Dedifferentiated amniotic fluid mesenchymal stem cell (primary cell): Measurements from ENCODE around the gene RNF13.
"Not testable (repeated sequence)": the region's sequence is repeated elsewhere in the genome, so short reads cannot be mapped to it uniquely, and the experiment has no call there.

ENCODE experiments used
- DNase-seq: peaks from one replicate; pipeline ENCODE4 v3.0.0-alpha.2; 2016; ENCODE audit errors: extremely low spot score

RNF13 gene

DNA sequence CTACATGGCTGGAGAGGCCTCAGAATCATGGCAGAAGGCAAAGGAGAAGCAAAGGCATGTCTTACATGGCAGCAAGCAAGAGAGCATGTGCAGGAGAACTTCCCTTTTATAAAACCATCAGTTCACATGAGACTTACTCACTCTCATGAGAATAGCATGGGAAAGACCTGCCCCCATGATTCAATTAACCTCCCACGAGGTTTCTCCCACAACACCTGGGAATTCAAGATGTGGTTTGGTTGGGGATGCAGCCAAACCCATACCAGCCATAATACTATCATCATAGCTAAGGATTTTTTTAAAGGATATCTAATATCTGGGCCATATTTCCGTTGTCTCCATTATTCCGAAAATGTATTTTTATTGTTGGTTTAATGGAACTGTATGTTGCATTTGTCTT is 26.5 kb downstream of the RNF13 start:
- DNase-seq = not testable (repeated sequence)

GRCh38 chr3:149839896-149840295 is 26.9 kb downstream of the RNF13 start:
- DNase-seq = no peak

DNA sequence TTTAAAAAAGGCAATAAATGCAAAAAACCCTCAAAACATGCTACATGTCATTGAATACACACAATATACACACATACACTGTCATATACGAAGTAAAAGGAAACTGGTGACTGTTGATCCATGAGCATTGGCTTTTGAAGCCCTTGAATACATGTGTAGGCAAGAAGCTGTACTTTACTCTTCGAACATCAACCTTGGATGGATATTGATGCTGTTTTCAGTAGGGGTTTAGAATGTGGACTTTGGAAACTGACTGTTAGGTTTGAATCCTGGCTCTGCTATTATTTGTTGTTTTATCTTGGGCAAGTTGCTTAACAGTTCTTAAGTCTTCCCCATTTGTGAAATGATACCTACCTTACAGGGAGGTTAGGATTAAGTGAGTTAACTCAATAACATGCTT is 30.5 kb downstream of the RNF13 start:
- no peak for DNase-seq

DNA sequence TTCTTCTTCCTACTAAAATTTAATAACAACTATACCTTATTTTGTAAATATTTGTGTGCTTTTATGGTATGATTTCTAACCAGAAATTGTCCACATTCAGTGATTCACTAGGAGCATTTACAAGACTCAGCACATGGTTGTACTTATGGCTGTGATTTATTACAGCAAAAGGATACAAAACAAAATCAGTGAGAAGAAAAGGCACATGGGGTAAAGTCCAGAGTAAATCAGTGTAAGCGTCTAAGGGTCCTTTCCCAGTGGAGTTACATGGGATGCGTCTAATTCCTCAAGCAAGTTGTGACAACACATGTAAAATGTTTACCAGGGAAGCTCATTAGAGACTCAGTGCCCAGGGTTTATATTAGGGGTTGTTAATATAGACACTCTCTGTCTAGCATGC is 31.1 kb downstream of the RNF13 start:
- DNase-seq = no peak

GRCh38 chr3:149845570-149846244 is 32.7 kb downstream of the RNF13 start:
- no peak for DNase-seq

DNA sequence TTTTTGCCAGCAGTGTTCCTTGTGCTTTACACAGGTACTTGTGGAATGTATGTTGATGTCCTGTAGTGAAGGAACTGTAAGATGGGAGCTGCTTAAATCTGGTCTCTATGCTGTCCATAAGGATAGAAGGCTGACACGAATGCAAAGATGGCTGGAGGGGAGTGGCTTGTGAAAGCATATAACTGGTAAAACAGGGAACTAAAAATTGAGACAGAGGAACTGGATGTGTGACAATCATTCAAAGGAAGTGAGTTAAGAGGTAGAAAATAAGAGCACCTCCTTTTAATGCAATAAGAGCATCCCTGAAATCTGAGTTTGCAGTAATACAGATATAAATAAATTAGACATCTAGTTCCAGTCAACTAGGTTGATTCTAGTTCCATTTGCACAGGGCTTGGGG is 35.2 kb downstream of the RNF13 start:
- no peak for DNase-seq

- no peak for DNase-seq
These were observed 35.7 kb downstream of the RNF13 start for GRCh38 chr3:149848688-149849087.

- no peak for DNase-seq
These were observed 38.0 kb downstream of the RNF13 start for GRCh38 chr3:149850787-149851584.

- no peak for DNase-seq
These were observed 45.9 kb downstream of the RNF13 start for GRCh38 chr3:149858911-149859310.

- DNase-seq = no peak
These were observed 47.9 kb downstream of the RNF13 start for GRCh38 chr3:149860881-149861280.

DNA sequence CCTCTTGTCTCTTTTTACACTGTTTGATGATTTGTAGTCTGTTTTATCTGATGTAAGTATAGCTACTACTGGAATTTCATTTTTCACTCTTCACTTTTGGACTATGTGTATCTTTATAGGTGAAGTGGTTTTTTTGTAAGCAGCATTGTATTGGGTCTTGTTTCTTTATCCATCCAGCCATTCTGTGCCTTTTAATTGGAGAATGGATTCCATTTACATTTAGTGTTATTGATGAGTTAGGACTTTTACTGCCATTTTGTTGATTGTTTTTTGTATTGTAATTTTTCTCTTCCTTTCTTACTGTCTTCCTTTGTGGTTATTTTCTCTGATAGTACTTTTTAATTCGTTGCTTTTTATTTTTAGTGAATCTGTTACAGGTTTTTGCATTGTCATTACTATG is 54.5 kb downstream of the RNF13 start:
- DNase-seq = no peak

GRCh38 chr3:149871855-149872254 is 58.8 kb downstream of the RNF13 start:
- DNase-seq = no peak

DNA sequence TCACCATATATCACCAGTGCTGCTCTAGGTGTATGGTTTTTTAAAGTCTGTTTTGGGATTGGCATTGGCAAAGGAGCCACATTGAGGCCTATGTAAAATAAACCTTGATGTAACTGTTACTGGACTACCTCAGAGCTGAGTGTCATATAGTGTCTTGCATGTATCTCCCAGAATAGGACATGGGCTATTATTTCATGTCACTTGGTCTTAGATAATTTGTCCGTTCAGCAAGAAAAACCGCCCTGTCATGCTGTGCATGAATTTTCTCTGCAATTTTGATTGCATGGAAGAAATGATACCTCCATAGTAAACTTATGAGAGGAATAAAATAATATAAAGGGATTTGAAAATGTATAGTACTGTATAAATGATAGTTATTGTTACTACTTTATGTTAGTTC is 59.6 kb downstream of the RNF13 start:
- DNase-seq = no peak

- no peak for DNase-seq
These were observed 64.7 kb downstream of the RNF13 start for GRCh38 chr3:149877668-149878067.

GRCh38 chr3:149879872-149880271 is 66.9 kb downstream of the RNF13 start:
- peak; percentile 64 for DNase-seq

GRCh38 chr3:149881879-149882278 is 68.9 kb downstream of the RNF13 start:
- no peak for DNase-seq

- DNase-seq = no peak
These were observed 70.1 kb downstream of the RNF13 start for GRCh38 chr3:149883134-149883533.

GRCh38 chr3:149883860-149884259 is 70.8 kb downstream of the RNF13 start:
- DNase-seq = not testable (repeated sequence)

DNA sequence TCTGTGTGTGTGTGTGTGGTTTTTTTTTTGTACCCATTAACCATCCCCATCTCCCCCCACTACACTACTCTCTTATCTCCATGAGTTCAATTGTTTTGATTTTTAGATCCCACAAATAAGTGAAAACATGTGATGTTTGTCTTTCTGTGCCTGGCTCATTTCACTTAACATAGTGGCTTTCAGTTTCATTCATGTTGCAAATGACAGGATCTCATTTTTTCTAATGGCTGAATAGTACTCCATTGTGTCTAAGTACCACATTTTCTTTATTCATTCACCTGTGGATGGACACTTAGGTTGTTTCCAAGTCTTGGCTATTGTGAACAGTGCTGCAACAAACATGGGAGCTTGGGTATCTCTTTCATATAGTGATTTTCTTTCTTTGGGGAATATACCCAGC is 71.8 kb downstream of the RNF13 start:
- not testable (repeated sequence) for DNase-seq

GRCh38 chr3:149886957-149887356 is 73.9 kb downstream of the RNF13 start:
- DNase-seq = no peak

GRCh38 chr3:149891621-149892020 is 78.6 kb downstream of the RNF13 start:
- DNase-seq = no peak

DNA sequence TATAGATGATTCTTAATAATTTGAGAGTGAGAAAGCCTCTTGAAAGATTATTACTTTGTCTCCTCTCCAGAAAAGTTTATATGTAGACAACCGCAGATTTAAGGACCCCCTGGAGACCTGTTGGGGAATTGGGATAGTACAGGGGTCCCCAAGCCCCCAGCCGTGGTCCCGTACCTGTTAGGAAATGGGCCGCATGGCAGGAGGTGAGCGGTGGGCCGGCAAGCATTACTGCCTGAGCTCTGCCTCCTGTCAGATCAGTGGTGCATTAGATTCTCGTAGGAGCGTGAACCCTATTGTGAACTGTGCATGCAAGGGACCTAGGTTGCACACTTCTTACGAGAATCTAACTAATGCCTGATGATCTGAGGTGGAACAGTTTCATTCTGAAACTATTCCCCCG is 79.4 kb downstream of the RNF13 start:
- DNase-seq = no peak

- no peak for DNase-seq
These were observed 81.2 kb downstream of the RNF13 start for GRCh38 chr3:149894205-149894604.
